ENCODE data around the gene GUCA1C. TPM values are rescaled to one million over a fixed set of nuclear protein-coding genes. Genes with fewer than 3 reads are reported as not detected.

Gene GUCA1C
- total RNA-seq, 1 donor from 2014 or later = not detected

DNA sequence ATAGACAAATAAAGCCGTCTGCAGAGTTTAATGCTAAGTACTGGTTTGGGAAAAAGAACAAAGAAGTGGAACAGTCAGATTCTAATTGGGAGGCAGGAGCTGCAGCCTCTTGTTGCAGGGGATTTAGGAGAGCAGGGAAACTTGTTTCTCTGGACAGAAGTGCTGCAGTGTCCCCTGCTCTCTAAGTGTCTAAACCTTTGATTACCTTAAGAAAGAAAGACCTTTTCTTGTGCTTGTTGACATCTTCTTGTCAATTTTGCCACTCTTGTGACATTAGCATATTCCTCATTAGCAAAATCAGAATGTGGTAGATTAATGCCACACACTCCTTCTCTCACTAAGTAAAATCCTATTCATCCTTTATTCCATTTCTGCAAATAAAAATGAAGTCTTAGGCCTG, 92.3 kb downstream of the GUCA1C start:
- Histone ChIP-seq H3K4me3 (no peak overlapping the region), H3K79me2 (ENCODE audit: low read depth) (no peaks in the 10 kb centered on the region), H2AFZ (replicated peaks) (no peak overlapping the region), H4K20me1 (ENCODE audit: low read depth) (no peaks in the 10 kb centered on the region), H3K4me1 (peaks cover 6% of the 10 kb centered on the region), H3K27ac (no peak overlapping the region), H3K9me3 (ENCODE audit: low read depth) (no peaks in the 10 kb centered on the region), H3K9ac (no peak overlapping the region), H3F3A (ENCODE audit: low read depth) (peaks cover 4% of the 10 kb centered on the region), H3K4me2 (peak overlapping the region; percentile 34), H3K27me3 (no peaks in the 10 kb centered on the region), H3K36me3 (no peaks in the 10 kb centered on the region)
- no peak for TF ChIP-seq EZH2 (IDR thresholded peaks at IDR 0.05)
- TF ChIP-seq, protein P1, sequence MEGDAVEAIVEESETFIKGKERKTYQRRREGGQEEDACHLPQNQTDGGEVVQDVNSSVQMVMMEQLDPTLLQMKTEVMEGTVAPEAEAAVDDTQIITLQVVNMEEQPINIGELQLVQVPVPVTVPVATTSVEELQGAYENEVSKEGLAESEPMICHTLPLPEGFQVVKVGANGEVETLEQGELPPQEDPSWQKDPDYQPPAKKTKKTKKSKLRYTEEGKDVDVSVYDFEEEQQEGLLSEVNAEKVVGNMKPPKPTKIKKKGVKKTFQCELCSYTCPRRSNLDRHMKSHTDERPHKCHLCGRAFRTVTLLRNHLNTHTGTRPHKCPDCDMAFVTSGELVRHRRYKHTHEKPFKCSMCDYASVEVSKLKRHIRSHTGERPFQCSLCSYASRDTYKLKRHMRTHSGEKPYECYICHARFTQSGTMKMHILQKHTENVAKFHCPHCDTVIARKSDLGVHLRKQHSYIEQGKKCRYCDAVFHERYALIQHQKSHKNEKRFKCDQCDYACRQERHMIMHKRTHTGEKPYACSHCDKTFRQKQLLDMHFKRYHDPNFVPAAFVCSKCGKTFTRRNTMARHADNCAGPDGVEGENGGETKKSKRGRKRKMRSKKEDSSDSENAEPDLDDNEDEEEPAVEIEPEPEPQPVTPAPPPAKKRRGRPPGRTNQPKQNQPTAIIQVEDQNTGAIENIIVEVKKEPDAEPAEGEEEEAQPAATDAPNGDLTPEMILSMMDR (IDR thresholded peaks at IDR 0.05) = no peak
- TF ChIP-seq EZH2phosphoT487 (IDR thresholded peaks at IDR 0.05) = no peak
- Mint-ChIP-seq H3K4me1 (peaks cover 12% of the 10 kb centered on the region), H3K27ac (peak overlapping the region; percentile 40), H3K9me3 (peaks cover 2% of the 10 kb centered on the region), H3K27me3 (ENCODE audit: insufficient read depth, low read depth) (peaks cover 2% of the 10 kb centered on the region), H3K4me3 (no peak overlapping the region), H3K36me3 (no peaks in the 10 kb centered on the region)
- DNase-seq (ENCODE audit: low spot score) = peak; percentile 43

Other genes with a start within 250 kb of the GUCA1C start
- not detected in 2 replicates for gene RETNLB, start 196.5 kb downstream of the GUCA1C start, total RNA-seq (ENCODE audit: low replicate concordance)
- not detected in 2 replicates for gene TRAT1, start 131.1 kb downstream of the GUCA1C start, total RNA-seq (ENCODE audit: low replicate concordance)
- gene MORC1, start 164.3 kb upstream of the GUCA1C start, total RNA-seq (ENCODE audit: low replicate concordance) = not detected in 2 replicates
- gene C3orf85, start 182.8 kb upstream of the GUCA1C start, total RNA-seq (ENCODE audit: low replicate concordance) = not detected in 2 replicates

Data from neural progenitor cell (in vitro differentiated cells).